Karpas-422 (cell line): Measurements from ENCODE around the gene TRAPPC2L. TPM values are rescaled to one million over a fixed set of nuclear protein-coding genes. Genes with fewer than 3 reads are reported as not detected.
A peak's percentile ranks its signal among the peaks of the same experiment; 100 is the strongest.

Experiments used
- DNase-seq: peaks from one replicate; pipeline ENCODE4 v3.0.0-alpha.2; 2015
- H2AFZ ChIP-seq: fragments of 200-600 bp; sonication (generic); 2 replicates; pipeline ENCODE4 v1.6.1; 2014; ENCODE audit warnings: antibody characterized with exemption, low read length, mixed read lengths
- H3K27ac ChIP-seq: fragments of 200-600 bp; sonication (generic); 2 replicates; pipeline ENCODE4 v1.5.1; 2014; ENCODE audit warnings: mild to moderate bottlenecking, low read length, moderate library complexity
- H3K27me3 ChIP-seq: fragments of 200-600 bp; sonication (generic); 2 replicates; pipeline ENCODE4 v1.6.1; 2014; ENCODE audit warnings: low read length, mixed read lengths
- H3K36me3 ChIP-seq: fragments of 200-600 bp; sonication (generic); 2 replicates; pipeline ENCODE4 v1.6.1; 2014; ENCODE audit warnings: low read length, mixed read lengths; ENCODE audit not compliant: insufficient read depth
- H3K4me1 ChIP-seq: fragments of 200-600 bp; sonication (generic); 2 replicates; pipeline ENCODE4 v1.6.1; 2014; ENCODE audit warnings: mild to moderate bottlenecking, low read length, mixed read lengths
- H3K4me2 ChIP-seq: fragments of 200-600 bp; sonication (generic); 2 replicates; pipeline ENCODE4 v1.6.1; 2014; ENCODE audit warnings: low read length, low read depth, mild to moderate bottlenecking; ENCODE audit not compliant: poor library complexity, severe bottlenecking
- H3K4me3 ChIP-seq: fragments of 200-600 bp; sonication (generic); 2 replicates; pipeline ENCODE4 v1.5.1; 2014; ENCODE audit warnings: mild to moderate bottlenecking, antibody characterized with exemption, low read length, mixed read lengths
- H3K79me2 ChIP-seq: fragments of 200-600 bp; sonication (generic); 2 replicates; pipeline ENCODE4 v1.6.1; 2014; ENCODE audit warnings: mild to moderate bottlenecking, low read length, mixed read lengths
- H3K9ac ChIP-seq: fragments of 200-600 bp; sonication (generic); 2 replicates; pipeline ENCODE4 v1.6.0; 2014; ENCODE audit warnings: low read length
- H3K9me2 ChIP-seq: fragments of 200-600 bp; sonication (generic), shearing (Covaris generic); replicated peaks from 2 replicates; pipeline ENCODE4 v1.6.0; 2014; ENCODE audit warnings: mild to moderate bottlenecking, low read length, moderate library complexity; ENCODE audit not compliant: insufficient read depth
- H3K9me3 ChIP-seq: fragments of 300-700, 200-600 bp; sonication (generic); 2 replicates; pipeline ENCODE4 v1.6.1; 2014; ENCODE audit warnings: low read length, mixed read lengths
- H4K20me1 ChIP-seq: fragments of 200-600 bp; sonication (generic); 2 replicates; pipeline ENCODE4 v1.6.1; 2014; ENCODE audit warnings: mild to moderate bottlenecking, antibody characterized with exemption, low read length, low read depth; ENCODE audit not compliant: insufficient read depth
- total RNA-seq: library from RNA; depleted of rRNA; stranded (reverse); fragments of >200 nt; shearing (Covaris generic); gene quantifications from 2 replicates; pipeline ENCODE4 v1.2.3, GENCODE V29; 2014; ENCODE audit warnings: low replicate concordance

TRAPPC2L gene
- total RNA-seq, 1 experiment from 2014 or later = 84.6 TPM

- Histone ChIP-seq H3K9me2 (no peaks in the 10 kb centered on the region), H3K9me3 (no peaks in the 10 kb centered on the region), H3K4me2 (no peak overlapping the region), H2AFZ (no peak overlapping the region), H3K79me2 (no peaks in the 10 kb centered on the region), H3K27me3 (no peaks in the 10 kb centered on the region), H3K4me1 (peaks cover 12% of the 10 kb centered on the region), H4K20me1 (no peaks in the 10 kb centered on the region), H3K4me3 (no peak overlapping the region), H3K9ac (no peak overlapping the region), H3K36me3 (no peaks in the 10 kb centered on the region), H3K27ac (peak overlapping the region; percentile 37; the same call in 1 of the 2 replicates)
- peak; percentile 56 for DNase-seq
Observed at GRCh38 chr16:88844419-88845036, 12.4 kb upstream of the TRAPPC2L start.

DNA sequence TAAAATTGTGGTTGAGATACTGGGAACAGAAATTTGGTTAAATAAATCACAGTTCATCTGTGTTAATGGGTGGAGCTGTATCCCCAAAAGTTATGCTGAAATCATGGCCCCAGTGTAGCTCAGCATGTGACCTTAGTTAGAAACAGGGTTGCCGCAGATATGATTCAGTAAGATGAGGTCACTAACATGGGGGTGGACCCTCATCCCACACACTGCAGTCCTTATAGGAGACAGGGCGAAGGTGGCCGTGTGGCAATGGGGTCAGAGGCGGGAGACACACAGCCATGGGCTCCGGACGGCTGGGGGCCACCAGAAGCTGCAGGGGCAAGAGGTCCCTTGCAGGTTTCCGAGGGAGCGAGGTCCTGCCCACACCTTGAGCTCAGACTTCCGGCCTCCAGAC is 10.8 kb upstream of the TRAPPC2L start:
- Histone ChIP-seq H3K27me3 (no peaks in the 10 kb centered on the region), H3K27ac (no peak overlapping the region), H3K4me3 (no peak overlapping the region), H4K20me1 (no peaks in the 10 kb centered on the region), H3K9me3 (no peaks in the 10 kb centered on the region), H3K4me2 (no peak overlapping the region), H3K36me3 (no peaks in the 10 kb centered on the region), H3K4me1 (peaks cover 12% of the 10 kb centered on the region), H2AFZ (no peak overlapping the region), H3K9me2 (no peaks in the 10 kb centered on the region), H3K9ac (no peak overlapping the region), H3K79me2 (no peaks in the 10 kb centered on the region)
- DNase-seq = no peak

DNA sequence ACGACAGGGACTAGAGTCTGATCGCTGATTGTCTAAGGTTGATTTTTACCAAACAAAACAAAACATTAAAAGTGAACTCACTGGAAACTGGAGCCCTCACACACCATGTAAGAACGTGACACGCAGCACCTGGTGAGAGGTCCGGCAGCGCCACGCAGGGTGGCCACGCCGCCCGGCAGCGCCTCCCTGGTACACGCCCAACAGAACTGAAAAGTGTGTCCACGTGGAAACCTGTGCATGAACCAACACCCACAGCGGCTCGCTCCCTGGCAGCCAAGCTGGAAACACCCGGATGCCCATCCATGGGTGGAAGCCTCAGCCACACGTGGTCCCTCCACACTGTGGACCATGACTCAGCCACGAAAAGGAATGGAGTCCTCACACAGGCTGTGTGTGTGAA is 9.3 kb upstream of the TRAPPC2L start:
- peaks cover 12% of the 10 kb centered on the region for H3K4me1 ChIP-seq
- H3K9me2 ChIP-seq = no peaks in the 10 kb centered on the region
- no peak overlapping the region for H2AFZ ChIP-seq
- no peaks in the 10 kb centered on the region for H4K20me1 ChIP-seq
- no peaks in the 10 kb centered on the region for H3K9me3 ChIP-seq
- no peak overlapping the region for H3K27ac ChIP-seq
- H3K27me3 ChIP-seq = no peaks in the 10 kb centered on the region
- no peak for DNase-seq
- no peaks in the 10 kb centered on the region for H3K36me3 ChIP-seq
- no peak overlapping the region for H3K4me2 ChIP-seq
- no peak overlapping the region for H3K9ac ChIP-seq
- H3K79me2 ChIP-seq = no peaks in the 10 kb centered on the region
- no peak overlapping the region for H3K4me3 ChIP-seq

DNA sequence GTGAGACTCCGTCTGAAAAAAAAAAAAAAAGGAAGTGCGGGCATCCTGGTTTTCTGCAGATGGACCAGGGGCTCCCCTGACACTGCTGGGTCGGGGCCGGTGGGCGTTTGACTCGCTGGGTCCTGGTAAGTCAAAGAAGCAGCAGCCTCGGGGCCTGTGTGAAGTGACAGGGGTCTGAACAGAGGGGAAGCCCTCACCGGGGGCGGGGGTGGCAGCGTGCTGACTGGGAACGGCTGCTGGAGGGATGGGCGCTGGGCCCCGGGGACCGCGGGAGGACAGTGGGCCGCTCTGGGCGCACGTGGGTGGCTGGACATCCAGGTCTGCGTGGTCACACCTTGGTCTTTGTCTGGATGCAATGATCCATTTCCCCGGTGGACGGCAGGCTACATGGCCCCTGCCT is 8.4 kb upstream of the TRAPPC2L start:
- Histone ChIP-seq H3K9ac (no peak overlapping the region), H3K4me1 (peaks cover 12% of the 10 kb centered on the region), H3K9me3 (no peaks in the 10 kb centered on the region), H3K4me3 (no peak overlapping the region), H3K27ac (no peak overlapping the region), H3K36me3 (no peaks in the 10 kb centered on the region), H3K79me2 (no peaks in the 10 kb centered on the region), H3K9me2 (no peaks in the 10 kb centered on the region), H4K20me1 (no peaks in the 10 kb centered on the region), H3K4me2 (no peak overlapping the region), H3K27me3 (no peaks in the 10 kb centered on the region), H2AFZ (no peak overlapping the region)
- DNase-seq = no peak

DNA sequence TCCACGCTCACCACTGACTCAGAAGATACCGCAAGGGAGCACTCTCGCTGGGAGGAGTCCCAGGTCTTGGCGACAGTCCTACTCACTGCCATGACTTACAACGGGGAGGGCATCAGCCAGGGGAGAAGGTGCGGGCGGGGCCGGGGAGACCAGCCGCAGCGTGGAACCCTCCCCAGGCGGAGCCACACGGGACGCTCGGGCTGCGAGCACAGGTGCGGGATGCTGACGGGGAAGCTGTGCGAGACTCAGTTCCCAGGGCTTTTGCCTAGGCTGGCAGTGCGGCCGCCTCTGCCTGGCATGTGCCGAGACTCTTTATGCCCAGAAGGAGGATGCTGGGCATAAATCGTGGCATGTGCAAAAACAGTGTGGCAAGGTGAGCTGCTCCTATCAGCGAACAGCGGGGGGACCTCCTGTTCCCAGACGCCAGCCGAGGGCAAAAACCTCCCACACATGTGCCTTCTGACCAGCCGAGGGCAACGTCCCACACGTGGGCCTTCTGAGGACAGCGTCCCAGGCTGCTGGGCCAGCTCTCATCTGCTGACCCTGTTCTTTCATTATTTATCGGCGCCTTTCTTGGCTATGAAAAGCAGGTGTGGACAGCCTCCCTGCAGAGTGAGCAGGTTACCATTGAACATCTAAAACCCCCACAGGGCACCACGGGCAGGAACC is 6.3 kb upstream of the TRAPPC2L start:
- DNase-seq = no peak

GRCh38 chr16:88851616-88852015 is 5.3 kb upstream of the TRAPPC2L start:
- H3K4me2 ChIP-seq = no peak overlapping the region
- peaks cover 14% of the 10 kb centered on the region for H3K4me1 ChIP-seq
- no peaks in the 10 kb centered on the region for H3K9me2 ChIP-seq
- no peaks in the 10 kb centered on the region for H3K36me3 ChIP-seq
- H3K4me3 ChIP-seq = no peak overlapping the region
- no peaks in the 10 kb centered on the region for H3K9me3 ChIP-seq
- no peak overlapping the region for H2AFZ ChIP-seq
- H3K79me2 ChIP-seq = peaks cover 13% of the 10 kb centered on the region
- H3K27me3 ChIP-seq = no peaks in the 10 kb centered on the region
- peaks cover 5% of the 10 kb centered on the region; the same call in 1 of the 2 replicates for H4K20me1 ChIP-seq
- H3K9ac ChIP-seq = no peak overlapping the region
- DNase-seq = no peak
- H3K27ac ChIP-seq = no peak overlapping the region

More for the DNA sequence above, 6.3 kb upstream of the TRAPPC2L start:
- no peaks in the 10 kb centered on the region for H3K9me2 ChIP-seq
- no peaks in the 10 kb centered on the region for H3K27me3 ChIP-seq
- peaks cover 7% of the 10 kb centered on the region for H3K79me2 ChIP-seq
- H3K4me1 ChIP-seq = peaks cover 9% of the 10 kb centered on the region
- H2AFZ ChIP-seq = no peak overlapping the region
- H3K27ac ChIP-seq = no peak overlapping the region
- H3K36me3 ChIP-seq = no peaks in the 10 kb centered on the region
- H4K20me1 ChIP-seq = peaks cover 1% of the 10 kb centered on the region; the same call in 1 of the 2 replicates
- H3K9ac ChIP-seq = no peak overlapping the region
- H3K4me2 ChIP-seq = no peak overlapping the region
- no peak overlapping the region for H3K4me3 ChIP-seq
- H3K9me3 ChIP-seq = no peaks in the 10 kb centered on the region

DNA sequence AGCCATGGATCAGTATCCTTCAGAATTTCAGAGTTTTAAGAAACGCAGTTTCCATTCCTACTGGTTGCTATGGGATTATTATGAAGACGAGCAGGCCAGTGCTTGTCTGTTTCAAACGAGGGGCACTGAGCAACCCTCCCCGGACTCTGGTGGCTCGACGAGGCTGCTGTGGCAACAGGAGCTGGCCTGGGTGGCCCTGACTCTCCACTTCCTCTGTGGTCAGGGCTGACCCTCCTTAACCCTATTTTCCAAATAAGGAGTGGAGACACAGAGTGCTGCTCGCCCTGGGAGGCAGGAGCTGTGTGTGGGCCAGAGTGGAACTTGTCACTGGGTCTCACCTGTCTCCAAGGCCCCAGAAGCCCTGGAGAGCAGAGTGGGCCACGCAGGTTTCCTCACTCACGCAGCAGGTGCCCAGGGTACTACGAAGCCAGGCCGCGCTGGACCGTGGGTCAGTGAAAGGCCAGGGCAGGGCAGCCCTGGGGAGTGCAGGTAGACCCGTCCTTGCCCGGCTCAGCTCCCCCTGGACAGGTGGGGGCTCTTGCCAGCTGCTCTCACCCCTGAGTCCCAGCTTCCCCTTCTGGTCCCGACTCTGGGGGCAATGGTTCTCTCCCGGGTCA is 3.5 kb upstream of the TRAPPC2L start:
- Histone ChIP-seq H3K27ac (no peak overlapping the region), H3K4me2 (no peak overlapping the region)
- no peak for DNase-seq

GRCh38 chr16:88854306-88855111 is 2.4 kb upstream of the TRAPPC2L start:
- H3K27me3 ChIP-seq = no peaks in the 10 kb centered on the region
- peaks cover 29% of the 10 kb centered on the region for H3K79me2 ChIP-seq
- H3K27ac ChIP-seq = no peak overlapping the region
- H3K4me2 ChIP-seq = no peak overlapping the region
- H3K9ac ChIP-seq = no peak overlapping the region
- no peak overlapping the region for H3K4me3 ChIP-seq
- DNase-seq = no peak
- no peak overlapping the region for H2AFZ ChIP-seq
- H3K4me1 ChIP-seq = peaks cover 22% of the 10 kb centered on the region
- no peaks in the 10 kb centered on the region for H3K9me3 ChIP-seq
- H3K9me2 ChIP-seq = no peaks in the 10 kb centered on the region
- H4K20me1 ChIP-seq = peaks cover 5% of the 10 kb centered on the region; the same call in 1 of the 2 replicates
- no peaks in the 10 kb centered on the region for H3K36me3 ChIP-seq

More for the DNA sequence above, 3.5 kb upstream of the TRAPPC2L start:
- Histone ChIP-seq H3K4me3 (no peak overlapping the region), H4K20me1 (peaks cover 5% of the 10 kb centered on the region; the same call in 1 of the 2 replicates), H2AFZ (no peak overlapping the region), H3K79me2 (peaks cover 26% of the 10 kb centered on the region), H3K9me2 (no peaks in the 10 kb centered on the region), H3K27me3 (no peaks in the 10 kb centered on the region), H3K9me3 (no peaks in the 10 kb centered on the region), H3K36me3 (no peaks in the 10 kb centered on the region), H3K9ac (no peak overlapping the region), H3K4me1 (peaks cover 22% of the 10 kb centered on the region)
